MM.1S (cell line): ENCODE results near the gene GDPGP1.

Source experiments
- DNase-seq: peaks from one replicate; pipeline ENCODE4 v3.0.0-alpha.2; 2015
- H2AFZ ChIP-seq: fragments of 300-600 bp; sonication (generic); 2 replicates; pipeline ENCODE4 v1.6.0; 2016; ENCODE audit warnings: antibody characterized with exemption, low read length
- H3F3A ChIP-seq: fragments of 300-600 bp; sonication (generic); 2 replicates; pipeline ENCODE4 v1.6.1; 2016; ENCODE audit warnings: mild to moderate bottlenecking, antibody characterized with exemption, low read length, moderate library complexity, mixed read lengths; ENCODE audit not compliant: insufficient read depth
- H3K27ac ChIP-seq: fragments of 300-600 bp; sonication (generic); 2 replicates; pipeline ENCODE4 v1.5.1; 2016; ENCODE audit warnings: mild to moderate bottlenecking, low read length
- H3K27me3 ChIP-seq: fragments of 300-600 bp; sonication (generic); replicated peaks from 2 replicates; pipeline ENCODE4 v1.6.0; 2016; ENCODE audit warnings: low read length; ENCODE audit not compliant: insufficient read depth
- H3K36me3 ChIP-seq: fragments of 300-600 bp; sonication (generic); replicated peaks from 2 replicates; pipeline ENCODE4 v1.6.1; 2016; ENCODE audit warnings: mild to moderate bottlenecking, low read length, mixed read lengths; ENCODE audit not compliant: insufficient read depth
- H3K4me1 ChIP-seq: fragments of 300-600 bp; sonication (generic); 2 replicates; pipeline ENCODE4 v1.6.1; 2016; ENCODE audit warnings: low read length, mixed read lengths
- H3K4me2 ChIP-seq: fragments of 300-600 bp; sonication (generic); 2 replicates; pipeline ENCODE4 v1.6.0; 2016; ENCODE audit warnings: low read depth, low read length
- H3K4me3 ChIP-seq: fragments of 300-600 bp; sonication (generic); 2 replicates; pipeline ENCODE4 v1.5.1; 2016; ENCODE audit warnings: low read length, mixed read lengths
- H3K79me2 ChIP-seq: fragments of 300-600 bp; sonication (generic); 2 replicates; pipeline ENCODE4 v1.6.1; 2016; ENCODE audit warnings: mixed run types, low read length, mixed read lengths
- H3K9ac ChIP-seq: fragments of 300-600 bp; sonication (generic); 2 replicates; pipeline ENCODE4 v1.6.1; 2016; ENCODE audit warnings: low read length, mixed read lengths
- H3K9me2 ChIP-seq: fragments of 300-600 bp; sonication (generic); replicated peaks from 2 replicates; pipeline ENCODE4 v1.6.1; 2016; ENCODE audit warnings: mild to moderate bottlenecking, low read length, mixed read lengths; ENCODE audit not compliant: insufficient read depth
- H3K9me3 ChIP-seq: fragments of 300-600 bp; sonication (generic); replicated peaks from 2 replicates; pipeline ENCODE4 v1.6.1; 2016; ENCODE audit warnings: mild to moderate bottlenecking, low read length, mixed read lengths; ENCODE audit not compliant: insufficient read depth
- H4K20me1 ChIP-seq: fragments of 300-600 bp; sonication (generic); 2 replicates; pipeline ENCODE4 v1.6.1; 2016; ENCODE audit warnings: mild to moderate bottlenecking, low read length, moderate library complexity, mixed read lengths; ENCODE audit not compliant: insufficient read depth
- EZH2 ChIP-seq: fragments of 300-600 bp; sonication (generic); optimal IDR thresholded peaks from 2 replicates; pipeline ENCODE3; 2017; ENCODE audit warnings: low read depth, mild to moderate bottlenecking, antibody characterized with exemption, low read length, mixed read lengths
- EZH2phosphoT487 ChIP-seq: fragments of 300-600 bp; sonication (generic); IDR thresholded peaks from 2 replicates; pipeline ENCODE4 v1.6.1; 2018; ENCODE audit warnings: antibody characterized with exemption, low read length
- TF ChIP-seq, protein P1 (sequence below): fragments of 300-600 bp; sonication (generic); IDR thresholded peaks from 2 replicates; pipeline ENCODE4 v1.5.1; 2016; ENCODE audit warnings: antibody characterized with exemption, low read length, mixed read lengths

Gene GDPGP1

DNA sequence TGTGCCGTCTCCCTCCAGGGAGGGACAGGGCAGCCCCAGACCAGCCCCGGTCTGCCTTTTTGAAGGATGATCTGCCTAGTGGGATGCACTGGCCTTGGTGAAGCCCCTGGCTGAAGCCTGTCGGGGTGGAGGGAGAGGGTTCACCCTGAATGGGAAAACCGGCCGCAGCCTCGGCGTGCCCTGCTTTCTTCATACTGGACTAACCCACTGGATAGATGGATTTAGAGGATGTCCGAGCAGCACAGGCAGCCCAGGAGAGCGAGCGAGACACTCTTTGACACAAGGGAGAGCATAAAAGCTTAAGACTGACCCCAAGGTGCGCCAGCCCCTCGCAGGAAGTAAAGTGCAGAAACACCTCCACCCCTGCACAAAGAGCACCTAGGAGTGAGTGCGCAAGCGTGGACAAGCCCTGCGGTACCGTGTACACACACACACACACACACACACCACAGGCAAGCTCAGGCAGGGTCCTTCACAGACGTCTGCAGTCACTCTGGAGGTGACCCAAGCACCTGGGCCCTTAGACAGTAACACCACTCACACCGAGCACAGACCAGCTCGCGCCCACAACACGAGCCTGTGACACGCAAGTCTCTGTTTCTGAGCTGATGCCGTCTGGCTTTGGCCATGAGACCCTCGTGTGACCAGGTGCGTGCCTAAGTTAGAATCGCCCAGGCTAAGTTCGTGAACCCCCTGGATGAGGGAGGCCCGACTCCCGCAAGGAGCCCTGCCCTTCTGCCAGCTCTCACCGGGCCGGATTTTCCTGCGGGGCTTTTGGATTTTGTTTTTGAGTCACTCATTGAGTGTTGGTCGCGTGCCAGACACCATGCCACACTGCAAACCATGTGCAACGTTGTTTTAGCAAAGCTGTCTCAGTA is 21.5 kb upstream of the GDPGP1 start:
- no peaks in the 10 kb centered on the region for H3F3A ChIP-seq
- no peak overlapping the region for H3K27ac ChIP-seq

DNA sequence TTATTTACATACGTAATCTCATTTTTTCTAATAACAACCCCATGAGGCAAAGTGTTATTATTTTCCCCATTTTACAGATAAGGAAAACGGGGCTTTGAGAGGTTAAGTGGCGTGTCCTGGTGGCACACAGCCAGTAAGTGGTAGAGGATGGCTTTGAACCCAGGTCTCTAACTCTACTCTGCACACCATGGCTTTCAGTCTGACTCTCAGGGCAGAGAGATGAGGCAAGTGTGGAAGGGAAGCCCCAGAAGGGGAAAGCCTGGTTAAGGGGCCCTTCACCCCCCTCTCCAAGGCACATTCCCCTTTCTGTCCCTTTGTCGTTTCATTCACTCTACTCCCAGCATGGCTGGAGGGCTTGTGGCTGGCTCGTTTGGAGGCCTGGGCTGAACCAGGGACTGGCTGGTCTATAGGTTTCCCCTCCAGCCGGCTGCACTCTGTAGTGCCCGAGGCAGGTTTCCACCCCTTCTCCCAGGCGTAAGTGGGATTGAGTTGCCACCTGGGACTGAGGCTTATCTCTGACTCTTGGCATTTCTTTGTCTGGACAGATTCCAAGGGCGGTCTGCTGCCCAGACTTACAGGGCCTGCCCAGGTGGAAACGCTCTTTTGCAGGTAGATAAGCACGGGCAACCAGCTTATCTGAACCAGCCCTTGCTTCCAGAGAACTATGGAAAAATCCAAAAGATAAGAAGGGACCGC is 20.7 kb upstream of the GDPGP1 start:
- Histone ChIP-seq H3K9me2 (no peaks in the 10 kb centered on the region), H3K9me3 (no peaks in the 10 kb centered on the region), H3K4me1 (no peaks in the 10 kb centered on the region), H3F3A (no peaks in the 10 kb centered on the region), H3K4me3 (no peak overlapping the region), H3K27ac (no peak overlapping the region), H4K20me1 (no peaks in the 10 kb centered on the region), H3K79me2 (peaks cover 61% of the 10 kb centered on the region), H3K9ac (no peak overlapping the region), H3K27me3 (no peaks in the 10 kb centered on the region), H3K36me3 (no peaks in the 10 kb centered on the region), H2AFZ (no peak overlapping the region), H3K4me2 (no peak overlapping the region)
- no peak for DNase-seq
- no peak for TF ChIP-seq EZH2
- TF ChIP-seq, protein P1, sequence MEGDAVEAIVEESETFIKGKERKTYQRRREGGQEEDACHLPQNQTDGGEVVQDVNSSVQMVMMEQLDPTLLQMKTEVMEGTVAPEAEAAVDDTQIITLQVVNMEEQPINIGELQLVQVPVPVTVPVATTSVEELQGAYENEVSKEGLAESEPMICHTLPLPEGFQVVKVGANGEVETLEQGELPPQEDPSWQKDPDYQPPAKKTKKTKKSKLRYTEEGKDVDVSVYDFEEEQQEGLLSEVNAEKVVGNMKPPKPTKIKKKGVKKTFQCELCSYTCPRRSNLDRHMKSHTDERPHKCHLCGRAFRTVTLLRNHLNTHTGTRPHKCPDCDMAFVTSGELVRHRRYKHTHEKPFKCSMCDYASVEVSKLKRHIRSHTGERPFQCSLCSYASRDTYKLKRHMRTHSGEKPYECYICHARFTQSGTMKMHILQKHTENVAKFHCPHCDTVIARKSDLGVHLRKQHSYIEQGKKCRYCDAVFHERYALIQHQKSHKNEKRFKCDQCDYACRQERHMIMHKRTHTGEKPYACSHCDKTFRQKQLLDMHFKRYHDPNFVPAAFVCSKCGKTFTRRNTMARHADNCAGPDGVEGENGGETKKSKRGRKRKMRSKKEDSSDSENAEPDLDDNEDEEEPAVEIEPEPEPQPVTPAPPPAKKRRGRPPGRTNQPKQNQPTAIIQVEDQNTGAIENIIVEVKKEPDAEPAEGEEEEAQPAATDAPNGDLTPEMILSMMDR: no peak
- no peak for TF ChIP-seq EZH2phosphoT487

More for the DNA sequence above, 21.5 kb upstream of the GDPGP1 start:
- Histone ChIP-seq H3K4me3 (no peak overlapping the region), H3K9ac (no peak overlapping the region), H3K9me3 (no peaks in the 10 kb centered on the region), H3K36me3 (no peaks in the 10 kb centered on the region), H4K20me1 (no peaks in the 10 kb centered on the region), H3K9me2 (no peaks in the 10 kb centered on the region), H3K4me2 (no peak overlapping the region), H3K79me2 (peaks cover 63% of the 10 kb centered on the region), H3K4me1 (no peaks in the 10 kb centered on the region), H3K27me3 (no peaks in the 10 kb centered on the region), H2AFZ (no peak overlapping the region)
- DNase-seq: no peak
- TF ChIP-seq, protein P1: no peak
- no peak for TF ChIP-seq EZH2
- TF ChIP-seq EZH2phosphoT487: no peak

DNA sequence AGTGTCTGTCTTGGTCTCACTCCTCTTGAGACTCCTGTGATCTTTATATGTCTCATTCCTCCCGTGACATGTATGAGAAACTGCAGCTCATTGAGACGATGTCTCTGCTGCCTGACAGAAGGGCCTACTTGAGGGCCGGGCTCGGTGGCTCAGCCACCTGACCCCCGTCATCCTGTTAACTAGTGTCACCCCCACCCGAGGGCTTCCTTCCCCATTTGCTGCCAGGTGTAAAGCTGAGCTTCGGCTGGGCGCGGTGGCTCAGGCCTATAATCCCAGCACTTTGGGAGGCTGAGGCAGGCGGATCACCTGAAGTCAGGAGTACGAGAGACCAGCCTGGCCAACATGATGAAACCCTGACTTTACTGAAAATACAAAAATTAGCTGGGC is 20.2 kb upstream of the GDPGP1 start:
- H3K4me1 ChIP-seq: no peaks in the 10 kb centered on the region

More for the DNA sequence above, 20.2 kb upstream of the GDPGP1 start:
- no peak for DNase-seq
- H3F3A ChIP-seq: no peaks in the 10 kb centered on the region
- no peaks in the 10 kb centered on the region for H3K9me3 ChIP-seq
- TF ChIP-seq EZH2phosphoT487: no peak
- TF ChIP-seq EZH2: no peak
- TF ChIP-seq, protein P1: no peak
- no peaks in the 10 kb centered on the region for H3K27me3 ChIP-seq
- no peak overlapping the region for H3K4me2 ChIP-seq
- H4K20me1 ChIP-seq: no peaks in the 10 kb centered on the region
- no peak overlapping the region for H2AFZ ChIP-seq
- H3K9me2 ChIP-seq: no peaks in the 10 kb centered on the region
- H3K27ac ChIP-seq: no peak overlapping the region
- H3K79me2 ChIP-seq: peaks cover 56% of the 10 kb centered on the region
- H3K9ac ChIP-seq: no peak overlapping the region
- H3K4me3 ChIP-seq: no peak overlapping the region
- H3K36me3 ChIP-seq: no peaks in the 10 kb centered on the region
